OCI-M2 (cell line): ENCODE data around the gene SLC38A6.
"Not testable (repeated sequence)": the region's sequence is repeated elsewhere in the genome, so short reads cannot be mapped to it uniquely, and the experiment has no call there.

Experiments
- DNase-seq: peaks from one replicate; lab custom pipeline; 2025; ENCODE audit not compliant: unreplicated experiment; lab: John Stamatoyannopoulos, UW

Gene SLC38A6

GRCh38 chr14:61050417-61050816 lies 69.4 kb downstream of the SLC38A6 start:
- no peak for DNase-seq

DNA sequence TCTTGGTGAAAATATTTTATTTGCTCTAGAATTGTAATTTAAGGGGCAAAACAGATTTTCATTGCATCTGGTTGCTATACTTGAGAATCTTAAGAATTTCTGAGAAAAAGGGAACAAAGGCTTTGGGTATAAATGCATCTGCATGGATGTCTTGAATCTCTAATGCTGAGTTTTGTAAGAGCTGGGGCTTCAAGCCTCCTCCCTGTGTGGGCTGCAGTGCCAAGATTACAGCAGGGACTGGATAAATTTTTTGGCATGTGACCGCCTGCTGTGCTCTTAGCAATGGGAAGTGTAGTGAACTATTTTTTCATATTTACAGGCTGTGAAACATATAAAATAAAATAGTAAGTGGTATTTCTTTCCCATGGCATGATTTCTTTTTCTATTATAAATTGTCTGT lies 70.0 kb downstream of the SLC38A6 start:
- DNase-seq = no peak

DNA sequence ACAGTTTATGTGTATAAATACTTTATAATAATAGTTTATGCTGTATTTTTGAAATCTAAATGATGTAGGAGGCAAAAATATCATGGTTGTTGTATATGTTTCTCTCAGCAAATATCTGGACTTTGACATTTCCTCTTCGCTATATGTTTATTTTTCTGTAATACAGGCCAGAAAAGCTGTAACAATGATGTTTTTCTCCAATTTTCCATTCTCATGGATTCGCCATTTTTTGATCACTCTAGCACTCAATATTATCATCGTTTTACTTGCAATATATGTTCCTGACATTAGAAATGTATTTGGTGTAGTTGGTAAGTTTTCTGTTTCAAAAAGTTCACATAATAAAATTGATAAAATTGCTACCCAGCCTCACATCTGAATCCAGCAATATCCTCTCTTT lies 70.6 kb downstream of the SLC38A6 start:
- DNase-seq = no peak

DNA sequence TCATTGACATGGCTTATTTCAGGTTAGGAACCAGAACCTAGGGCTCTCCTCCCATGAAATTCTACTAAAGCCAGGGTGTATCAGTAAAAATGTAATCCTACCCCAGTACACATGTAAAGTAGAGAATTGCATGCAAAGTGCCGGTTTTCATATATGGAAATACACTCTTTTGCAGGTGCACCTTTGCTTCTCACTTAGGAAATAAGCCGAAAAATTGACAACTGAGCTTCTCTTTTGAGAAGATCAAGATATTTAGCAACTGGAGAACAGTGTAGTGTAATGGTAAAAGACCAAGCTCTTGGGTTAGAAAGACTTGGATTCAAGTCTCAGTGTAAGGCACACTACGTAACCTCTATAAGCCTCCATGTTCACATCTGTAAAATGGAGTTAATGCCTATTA lies 82.4 kb downstream of the SLC38A6 start:
- no peak for DNase-seq

DNA sequence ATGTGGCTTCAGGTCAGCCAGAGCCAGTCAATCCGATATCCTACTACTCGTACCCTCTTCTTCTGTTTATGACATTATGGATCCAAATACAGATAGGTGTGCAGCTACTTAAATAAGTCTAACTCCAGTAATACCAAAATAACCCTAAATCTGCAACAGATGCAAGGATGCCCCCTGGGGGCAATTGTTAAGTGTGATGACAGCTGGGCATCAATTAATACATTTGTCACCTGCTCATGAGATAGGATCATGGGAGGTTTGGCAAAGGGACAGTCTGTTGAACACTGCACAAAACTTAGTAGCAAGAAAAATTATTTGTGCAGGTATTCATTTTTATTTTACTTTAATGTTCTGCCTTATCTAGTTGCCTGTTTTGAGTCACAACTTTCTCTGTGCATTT lies 83.2 kb downstream of the SLC38A6 start:
- no peak for DNase-seq

- no peak for DNase-seq
Observed at GRCh38 chr14:61064856-61065255, 83.8 kb downstream of the SLC38A6 start.

DNA sequence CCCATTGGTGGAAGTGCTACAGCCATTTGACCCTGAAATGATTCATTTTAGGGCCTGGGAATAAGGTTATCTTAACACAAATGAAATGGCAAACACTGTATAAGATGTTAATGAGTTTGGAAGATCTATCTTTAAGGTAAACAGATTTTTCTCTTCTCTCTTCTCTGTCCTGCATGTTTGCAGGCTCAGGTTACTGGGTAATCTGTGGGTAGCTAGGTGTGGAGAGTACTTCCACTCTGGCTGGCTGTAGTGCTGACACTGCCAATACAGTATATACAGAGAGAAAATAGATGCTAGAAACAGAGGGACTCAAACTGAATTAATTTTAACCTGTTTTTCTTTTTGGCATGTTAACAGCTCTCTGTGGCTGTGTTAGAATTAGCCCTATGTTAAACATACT lies 84.6 kb downstream of the SLC38A6 start:
- DNase-seq = no peak

- DNase-seq = not testable (repeated sequence)
Observed at GRCh38 chr14:61072442-61072841, 91.4 kb downstream of the SLC38A6 start.

- no peak for DNase-seq
Observed at GRCh38 chr14:61074852-61075251, 93.8 kb downstream of the SLC38A6 start.

DNA sequence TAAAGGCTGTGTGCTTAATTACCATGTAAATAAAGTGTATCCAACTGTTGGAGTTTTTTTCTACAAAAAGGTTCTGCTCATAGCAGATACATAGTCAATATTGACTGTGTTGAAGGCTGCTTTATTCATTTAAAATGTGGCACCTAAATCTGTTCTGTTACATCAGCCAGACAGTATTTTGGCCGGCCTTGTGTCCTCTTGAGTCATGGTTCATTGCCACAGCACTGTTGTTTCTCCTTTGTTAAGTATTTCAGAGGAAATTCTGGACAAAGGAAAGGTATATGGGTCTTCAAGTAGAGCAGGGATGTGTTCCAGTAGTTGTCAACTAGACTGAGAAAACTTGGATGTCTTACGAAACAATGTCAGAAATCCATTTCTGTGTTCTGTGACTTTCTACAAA lies 95.5 kb downstream of the SLC38A6 start:
- DNase-seq = no peak

- DNase-seq = no peak
Observed at GRCh38 chr14:61077437-61077836, 96.4 kb downstream of the SLC38A6 start.

DNA sequence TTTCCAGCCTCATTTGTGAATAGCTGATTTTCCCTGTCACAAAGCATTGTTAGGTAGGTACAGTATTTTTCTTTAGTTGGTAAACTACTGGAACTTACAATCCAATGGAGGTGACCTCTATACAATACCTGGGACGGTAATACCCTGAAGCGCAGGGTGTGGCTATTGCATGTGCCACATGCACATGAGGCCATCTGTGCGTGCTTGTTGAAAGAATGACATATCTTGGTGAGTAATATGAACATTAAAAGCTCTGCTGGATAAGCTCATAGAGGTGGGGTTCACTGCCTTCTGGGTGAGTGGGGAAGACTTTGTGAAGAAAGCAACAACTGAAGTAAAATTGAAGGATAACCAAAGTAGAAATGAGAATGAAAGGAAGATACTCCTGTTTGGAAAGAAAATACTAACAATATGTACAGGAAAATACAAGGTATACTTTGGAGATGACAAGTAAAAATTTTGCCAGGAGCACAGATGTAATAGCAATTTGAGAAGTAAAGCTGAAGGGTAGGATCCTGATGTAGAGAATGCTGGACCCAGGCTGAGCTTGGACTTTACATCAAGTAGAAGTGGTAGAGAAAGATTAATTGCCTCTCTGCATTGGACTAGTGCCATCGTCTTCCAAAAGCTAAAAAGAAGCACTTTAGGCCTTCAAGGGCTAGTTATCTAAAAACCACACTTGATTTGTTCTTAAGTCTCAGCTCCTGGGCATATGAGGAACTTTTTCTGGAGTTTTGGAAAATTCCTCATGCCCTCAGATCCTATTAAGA lies 97.1 kb downstream of the SLC38A6 start:
- DNase-seq = no peak

DNA sequence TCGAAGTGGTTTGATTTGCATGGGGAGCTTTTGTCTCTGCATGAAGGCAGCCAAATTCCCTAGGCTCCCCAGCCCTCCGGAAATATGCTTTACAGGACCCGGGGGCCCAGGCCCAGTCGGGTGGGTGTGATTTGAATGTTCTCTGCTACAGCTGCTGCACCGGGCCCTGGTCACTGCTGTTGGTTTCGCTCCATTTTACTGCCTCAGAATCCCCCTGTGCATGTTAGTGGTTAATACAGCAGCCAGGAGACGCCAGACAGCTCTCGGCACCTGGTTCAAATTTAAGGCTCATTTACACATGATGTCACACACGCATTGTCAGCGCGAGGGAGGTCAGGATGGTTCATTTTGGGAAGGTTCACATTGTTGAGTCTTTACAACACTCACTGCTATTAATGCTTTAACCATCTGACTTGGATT lies 99.6 kb downstream of the SLC38A6 start:
- DNase-seq = no peak

- DNase-seq = no peak
Observed at GRCh38 chr14:61088081-61088480, 107.0 kb downstream of the SLC38A6 start.

DNA sequence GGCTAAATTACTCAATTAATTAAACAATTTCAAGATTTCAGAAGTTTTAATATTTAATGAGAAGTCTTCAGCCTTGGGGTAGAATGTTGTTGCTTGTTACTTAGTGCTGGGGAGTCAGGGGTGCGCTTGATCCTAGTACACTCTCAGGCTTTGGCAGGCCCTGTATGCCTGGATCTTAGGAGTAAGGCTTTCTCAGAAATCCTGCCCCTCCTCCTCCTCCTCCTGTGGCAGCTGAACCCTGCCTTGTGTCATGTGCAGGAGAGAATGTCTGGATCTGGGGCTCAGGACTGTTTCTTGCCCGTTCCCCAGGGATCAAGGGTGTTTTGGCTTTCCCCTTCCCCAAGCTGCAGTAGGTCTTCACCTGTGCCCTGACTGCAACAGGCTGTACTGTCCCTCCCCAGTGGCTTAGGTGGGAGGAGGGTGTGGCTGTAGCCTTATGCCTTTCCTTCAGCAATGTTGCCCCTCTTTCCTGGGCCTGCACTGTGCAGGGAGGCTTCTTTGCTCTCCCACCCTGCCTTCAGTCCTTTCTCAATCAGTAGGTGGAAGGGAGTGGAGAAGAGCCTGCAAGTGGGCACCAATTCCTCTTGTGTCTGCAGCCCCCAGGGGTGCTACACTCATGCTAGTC lies 108.2 kb downstream of the SLC38A6 start:
- no peak for DNase-seq

DNA sequence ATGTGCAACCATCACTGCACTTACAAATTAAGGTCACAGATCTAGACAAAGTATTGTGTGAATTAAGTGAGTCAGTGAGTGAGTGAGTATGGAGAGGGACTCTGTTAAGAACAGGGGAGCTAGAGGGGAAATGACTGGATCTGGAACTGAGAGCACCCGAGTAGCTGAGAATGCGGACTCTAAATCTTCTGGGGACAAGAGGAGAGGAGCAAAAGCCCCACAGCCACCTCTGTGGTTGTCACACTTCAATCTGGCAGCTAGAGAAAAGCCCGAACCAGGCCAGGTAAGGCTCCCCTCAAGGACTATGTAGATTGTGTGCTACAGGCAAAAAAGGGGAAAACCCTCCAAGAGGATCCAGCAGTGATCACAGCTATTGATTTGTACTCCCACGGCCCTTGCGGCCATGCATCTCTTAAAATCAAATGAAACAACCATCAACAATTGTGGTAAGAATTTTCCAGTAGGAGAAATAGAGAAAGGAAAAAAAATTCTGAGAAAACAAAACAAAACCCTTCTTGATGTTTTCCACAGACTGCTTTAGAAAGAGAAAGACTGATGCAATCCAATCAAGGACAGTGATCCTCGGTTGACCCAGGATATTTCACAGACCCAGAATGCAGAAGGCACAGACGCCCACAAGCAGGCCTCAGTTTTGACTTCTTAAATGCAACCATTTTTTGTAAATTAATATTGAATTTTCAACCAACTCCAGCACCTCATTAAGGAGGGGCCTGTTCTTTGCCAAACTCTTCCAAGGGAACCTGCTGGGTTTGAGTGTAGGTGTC lies 109.6 kb downstream of the SLC38A6 start:
- no peak for DNase-seq

GRCh38 chr14:61091657-61092273 lies 110.7 kb downstream of the SLC38A6 start:
- DNase-seq = no peak

GRCh38 chr14:61098096-61098495 lies 117.1 kb downstream of the SLC38A6 start:
- DNase-seq = not testable (repeated sequence)

DNA sequence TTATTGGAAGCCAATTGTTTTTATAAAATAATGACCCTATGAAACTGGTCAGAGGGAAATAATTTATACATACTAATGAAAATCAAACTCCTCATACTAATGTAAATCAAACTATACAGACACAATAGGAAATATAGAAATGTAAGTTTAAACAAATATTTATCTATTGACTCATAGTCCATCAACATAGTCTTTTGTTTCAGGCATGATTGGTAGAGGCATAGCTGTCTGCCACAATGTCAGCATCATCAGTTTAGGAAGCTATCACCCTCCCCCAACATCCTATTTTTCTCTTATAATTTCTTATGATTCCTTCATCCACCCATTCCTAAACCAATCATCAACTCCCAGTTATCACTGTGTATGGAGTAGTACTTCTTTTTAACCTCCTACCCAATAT lies 117.7 kb downstream of the SLC38A6 start:
- DNase-seq = no peak

- no peak for DNase-seq
Observed at GRCh38 chr14:61099216-61099835, 118.3 kb downstream of the SLC38A6 start.
